HG02763 (cell line): ENCODE measurements around the gene IQGAP2.
A peak's percentile ranks its signal among the peaks of the same experiment; 100 is the strongest.
"Not testable (repeated sequence)": the region's sequence is repeated elsewhere in the genome, so short reads cannot be mapped to it uniquely, and the experiment has no call there.

ENCODE experiments used
- ATAC-seq: cut with Tn5 transposase; IDR thresholded peaks from one replicate; pipeline ENCODE4 v1.9.1; 2021; ENCODE audit warnings: mild to moderate bottlenecking, moderate library complexity; ENCODE audit not compliant: unreplicated experiment

The IQGAP2 gene

DNA sequence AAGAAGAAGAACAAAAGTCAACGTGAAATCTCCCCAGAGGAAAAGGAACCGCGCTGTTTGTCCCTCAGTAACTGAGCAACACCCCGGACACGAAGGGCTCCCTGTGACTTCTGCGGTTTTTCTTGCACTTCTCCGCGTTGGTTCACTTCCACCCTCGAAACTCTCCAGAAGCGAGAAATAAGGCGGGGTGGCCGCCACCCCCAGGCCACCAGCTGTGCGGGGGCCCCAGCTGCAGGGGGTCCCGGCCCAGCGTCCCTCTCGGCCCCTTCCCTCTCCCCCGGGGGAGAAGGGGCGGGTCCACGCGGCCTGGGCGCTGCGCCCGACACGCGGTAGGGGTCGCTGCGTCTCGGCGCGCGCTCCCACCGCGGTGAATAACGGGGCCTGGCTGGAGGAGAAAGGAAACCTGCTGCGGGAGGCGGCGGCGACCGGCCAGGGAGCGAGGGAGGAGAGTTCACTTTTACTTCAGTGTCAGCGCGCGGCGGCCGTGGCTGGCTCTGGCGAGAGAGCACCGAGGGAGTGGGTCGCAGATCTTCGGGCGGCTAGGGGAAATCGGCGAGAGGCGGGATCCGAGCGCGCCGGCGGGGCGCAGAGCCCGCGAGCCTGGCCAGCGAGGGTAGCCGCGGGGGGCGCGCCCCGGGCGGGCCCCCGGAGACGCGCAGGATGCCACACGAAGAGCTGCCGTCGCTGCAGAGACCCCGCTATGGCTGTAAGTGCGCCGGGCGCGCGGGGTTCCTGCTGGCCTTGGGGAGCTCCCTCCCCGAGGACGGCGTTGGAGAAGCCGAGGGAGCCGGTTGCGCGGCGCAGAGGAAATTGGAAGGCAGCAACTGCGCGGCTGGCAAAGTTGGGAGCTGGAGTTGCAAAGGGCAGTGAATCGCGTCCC, at the start of gene IQGAP2:
Gene IQGAP2, plus strand, starts transcription at position 400 of the 880 bp plus-strand sequence. Its CDS starts 261 bp downstream, at position 661.
- peak; percentile 52 for ATAC-seq

GRCh38 chr5:76356887-76357286, 46.2 kb upstream of the IQGAP2 start:
- no peak for ATAC-seq

DNA sequence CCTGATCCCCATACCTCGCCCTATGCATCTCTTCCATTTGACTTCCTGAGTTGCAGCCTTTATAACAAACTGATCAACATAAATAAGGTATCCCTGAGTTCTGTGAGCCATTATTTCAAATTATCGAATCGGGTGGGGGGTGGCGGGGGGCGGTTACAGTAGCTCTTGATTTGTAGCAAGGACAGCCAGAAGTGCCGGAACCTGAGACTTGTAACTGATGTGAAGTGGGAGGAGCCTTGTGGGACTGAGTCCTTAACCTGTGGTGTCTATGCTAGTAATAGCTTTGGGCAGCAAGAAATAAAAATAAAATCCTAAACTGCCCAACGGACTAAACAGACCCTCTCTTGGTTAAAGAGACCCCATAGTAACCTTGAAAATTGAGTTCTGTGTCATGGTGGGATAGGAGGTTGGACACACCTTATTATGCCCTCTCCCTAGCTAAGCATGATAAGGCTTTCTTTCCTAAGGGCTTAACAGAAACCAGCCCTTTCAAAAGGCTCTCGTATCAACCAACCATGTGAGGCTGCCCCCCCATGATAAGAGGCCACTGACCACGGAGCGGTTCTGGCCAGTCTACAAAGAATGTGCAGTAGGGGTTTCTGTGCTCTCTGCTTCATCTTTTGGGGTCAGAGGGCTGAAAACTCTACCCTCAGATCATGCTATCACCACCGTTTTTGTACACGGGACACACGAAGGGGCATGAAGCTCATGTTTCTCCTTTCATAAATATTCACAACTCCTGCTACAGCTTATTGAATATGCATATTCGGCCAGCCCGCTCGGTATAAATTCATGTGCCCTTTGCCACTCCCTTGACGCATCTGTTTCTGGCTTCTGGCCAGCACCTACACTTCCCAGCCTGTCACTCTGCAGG, 39.5 kb upstream of the IQGAP2 start:
- ATAC-seq, result no peak

GRCh38 chr5:76364226-76364589, 38.9 kb upstream of the IQGAP2 start:
- no peak for ATAC-seq

- ATAC-seq, result no peak
These were observed 37.5 kb upstream of the IQGAP2 start for GRCh38 chr5:76365561-76365960.

DNA sequence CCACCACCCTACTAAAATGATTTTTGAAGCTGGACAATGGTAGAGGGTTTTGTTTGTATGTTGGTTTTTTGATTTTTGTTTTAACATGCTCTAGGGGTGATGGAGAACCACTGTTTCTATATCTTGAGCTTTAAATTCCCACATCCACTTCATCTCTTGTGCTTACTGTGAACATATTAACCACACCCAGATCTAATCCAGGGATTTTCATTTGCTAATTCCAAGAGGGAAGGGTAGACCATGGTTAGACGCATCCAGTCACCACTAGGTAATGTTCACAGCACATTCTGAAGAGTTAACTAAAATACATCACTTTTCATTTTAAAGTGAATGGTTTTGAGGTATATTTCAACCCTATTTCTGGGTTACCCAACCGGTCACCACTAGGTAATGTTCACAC, 36.5 kb upstream of the IQGAP2 start:
- ATAC-seq, result no peak

- no peak for ATAC-seq
These were observed 35.3 kb upstream of the IQGAP2 start for GRCh38 chr5:76367623-76368371.

GRCh38 chr5:76368941-76369340, 34.1 kb upstream of the IQGAP2 start:
- no peak for ATAC-seq

DNA sequence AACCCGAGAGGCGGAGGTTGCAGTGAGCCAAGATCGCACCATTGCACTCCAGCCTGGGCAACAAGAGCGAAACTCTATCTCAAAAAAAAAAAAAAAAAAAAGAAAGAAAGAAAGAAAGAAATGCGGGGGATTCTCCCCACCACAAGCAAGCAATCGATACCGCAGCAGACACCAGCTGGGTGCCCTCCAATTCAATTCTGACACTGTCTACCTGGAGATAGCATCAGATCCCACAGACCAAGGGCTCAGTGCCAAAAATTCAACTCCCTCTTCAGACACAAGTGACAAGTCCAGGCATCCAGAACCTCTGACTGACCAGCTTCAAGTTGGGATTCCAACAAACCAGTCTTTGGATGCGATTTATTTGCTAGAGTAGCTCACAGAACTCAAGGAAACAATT, 33.4 kb upstream of the IQGAP2 start:
- not testable (repeated sequence) for ATAC-seq

GRCh38 chr5:76371960-76372322, 31.1 kb upstream of the IQGAP2 start:
- no peak for ATAC-seq

DNA sequence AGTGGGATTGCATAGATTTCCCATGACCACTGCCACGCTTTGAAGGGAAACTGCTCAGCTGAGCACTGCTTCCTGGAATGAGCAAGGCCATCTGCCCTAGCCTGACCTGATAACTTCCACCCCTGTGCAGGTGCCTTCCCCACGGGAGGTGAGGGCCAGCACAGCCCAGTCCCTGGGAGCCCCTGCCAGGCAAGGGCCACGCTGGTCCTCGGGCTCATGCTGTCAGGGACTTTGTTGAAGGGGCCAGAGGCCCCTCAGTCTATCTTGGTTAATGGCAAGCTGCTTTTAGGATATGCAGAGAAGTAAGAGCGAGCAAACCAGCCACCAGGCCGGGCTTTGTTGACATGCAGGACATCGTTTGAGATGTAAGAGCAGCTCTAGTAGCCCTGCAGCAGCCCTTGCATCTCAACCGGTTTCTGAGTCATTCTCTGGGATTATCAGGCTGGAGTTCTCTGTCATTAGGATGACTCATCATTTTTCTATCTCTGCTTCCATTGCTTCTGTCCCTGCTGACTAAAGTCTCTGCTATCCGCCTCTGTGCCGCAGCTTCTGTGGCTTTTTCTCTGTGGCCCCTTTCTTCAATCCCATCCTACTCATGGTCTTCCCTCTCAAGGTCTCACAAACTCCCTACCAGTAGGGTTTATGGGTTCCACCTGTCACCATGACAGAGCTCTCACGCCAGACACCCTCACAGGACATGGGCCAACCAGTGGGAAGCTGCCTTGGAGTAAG, 30.6 kb upstream of the IQGAP2 start:
- no peak for ATAC-seq

GRCh38 chr5:76376148-76376865, 26.8 kb upstream of the IQGAP2 start:
- ATAC-seq, result no peak

DNA sequence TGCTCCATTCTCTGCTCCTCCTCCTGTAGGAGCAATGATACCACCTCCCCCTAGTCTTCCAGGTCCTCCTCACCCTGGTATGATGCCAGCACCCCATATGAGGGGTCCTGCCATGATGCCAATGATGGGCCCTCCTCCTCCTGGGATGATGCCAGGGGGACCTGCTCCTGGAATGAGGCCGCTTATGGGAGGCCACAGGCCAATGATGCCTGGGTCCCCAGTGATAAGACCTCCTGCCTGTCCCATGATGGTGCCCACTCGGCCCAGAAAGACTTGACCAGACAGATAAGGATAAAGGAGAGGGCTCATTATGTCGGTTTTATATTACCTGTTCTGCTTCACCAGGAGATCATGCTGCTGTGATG, 26.2 kb upstream of the IQGAP2 start:
- ATAC-seq, result no peak

- no peak for ATAC-seq
These were observed 24.7 kb upstream of the IQGAP2 start for GRCh38 chr5:76378355-76378754.

DNA sequence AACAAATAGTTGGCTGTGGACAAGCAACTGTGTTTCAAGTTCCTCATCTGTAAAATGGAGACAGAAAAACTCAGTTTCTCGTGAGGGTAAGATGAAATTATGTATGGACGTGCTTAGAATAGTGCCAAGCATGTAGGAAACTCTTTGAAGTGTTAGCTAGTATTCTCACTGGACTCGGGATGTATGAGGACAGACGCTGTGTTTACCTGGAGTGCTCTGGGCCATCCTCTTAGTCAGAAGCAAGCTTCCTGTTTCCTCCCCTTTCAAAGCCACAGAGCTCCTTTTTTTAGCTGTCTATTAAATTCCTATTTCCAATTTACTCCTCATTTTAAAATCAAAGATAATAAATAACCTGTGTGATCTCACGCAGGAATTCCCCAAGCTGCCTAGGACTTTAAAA, 23.8 kb upstream of the IQGAP2 start:
- no peak for ATAC-seq

DNA sequence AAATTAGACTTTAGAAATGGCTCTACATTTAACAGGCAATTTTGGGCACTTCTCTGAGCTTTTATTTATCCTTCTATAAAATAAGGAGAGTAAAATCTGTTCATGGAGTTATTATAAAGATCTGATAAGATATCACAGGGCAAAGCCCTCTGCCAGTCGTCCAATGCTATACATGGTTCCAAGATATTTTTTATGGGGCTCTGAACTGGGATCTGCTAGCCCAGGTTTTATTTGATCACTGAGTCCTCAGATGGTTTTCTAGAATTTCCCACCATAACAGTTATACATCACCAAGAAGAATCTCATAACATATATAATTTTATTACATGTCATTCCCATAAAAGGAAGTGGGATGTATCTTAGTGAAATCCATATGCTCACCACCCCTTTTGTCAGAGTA, 23.2 kb upstream of the IQGAP2 start:
- ATAC-seq, result no peak

DNA sequence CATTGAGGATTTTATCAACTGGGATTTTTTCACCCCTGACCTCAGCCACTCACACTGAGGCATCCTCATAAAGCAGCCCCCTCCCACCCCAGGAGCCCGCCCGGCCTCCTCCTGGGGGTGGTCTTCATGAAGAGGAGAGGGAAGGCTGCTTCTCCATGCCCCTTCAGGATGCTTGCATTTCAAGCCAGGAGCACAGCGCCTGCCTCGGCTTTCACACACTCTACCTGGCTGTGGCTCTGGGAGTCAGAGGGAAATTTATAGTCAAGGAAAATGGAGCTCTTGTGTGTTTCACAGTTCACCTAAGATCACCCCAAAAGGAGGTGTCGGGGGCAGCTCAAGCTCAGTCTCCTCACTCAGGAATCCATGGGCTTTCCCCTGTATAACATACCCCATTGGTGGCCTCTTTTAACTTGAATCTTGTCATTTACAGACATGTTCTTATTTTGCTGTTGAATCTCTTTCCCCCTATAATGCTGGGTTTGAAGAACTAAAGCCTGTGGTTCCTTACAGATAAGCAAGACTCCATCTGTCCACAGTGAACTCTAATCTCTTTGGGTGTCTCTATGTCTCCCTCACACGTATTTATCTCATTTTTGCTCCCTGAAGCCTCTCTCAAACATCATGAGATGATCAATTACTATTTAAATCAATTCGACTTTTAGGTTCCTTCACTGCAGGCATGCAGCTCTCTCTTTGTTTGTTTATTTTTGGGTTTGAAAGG, 22.6 kb upstream of the IQGAP2 start:
- no peak for ATAC-seq

- no peak for ATAC-seq
These were observed 19.8 kb upstream of the IQGAP2 start for GRCh38 chr5:76383126-76383832.

- no peak for ATAC-seq
These were observed 18.9 kb upstream of the IQGAP2 start for GRCh38 chr5:76384189-76384588.
